PC-3 (cell line): ENCODE data around the gene MARCHF3. TPM values are rescaled to one million over a fixed set of nuclear protein-coding genes. Genes with fewer than 3 reads are reported as not detected.

Experiments used
- ATAC-seq: fragments of 200-7000 bp; cut with Tn5 transposase; 2 replicates; pipeline ENCODE4 v1.9.1; 2020; ENCODE audit warnings: mild to moderate bottlenecking, moderate library complexity
- BruUV-seq: library from RNA; stranded (reverse); fragments of 400-500 nt; replicated peaks from 2 replicates; lab custom pipeline; 2021; lab: Mats Ljungman, UMichigan
- CTCF ChIA-PET: fragments of 300-600 bp; sonication (Branson Sonifier 250); formaldehyde crosslinking; loops from one replicate; lab custom pipeline; 2022; ENCODE audit warnings: antibody characterized with exemption; lab: Charles Lee
- POLR2A ChIA-PET: fragments of 300-600 bp; sonication (Branson Sonifier 250); formaldehyde crosslinking; loops from one replicate; lab custom pipeline; 2022; ENCODE audit warnings: antibody characterized with exemption; ENCODE audit not compliant: unreplicated experiment; lab: Charles Lee
- DNase-seq: peaks from one replicate; pipeline ENCODE4 v3.0.0-alpha.2; 2015
- H2AFZ ChIP-seq: fragments of 300-600 bp; sonication (generic); 2 replicates; pipeline ENCODE4 v1.6.0; 2016; ENCODE audit warnings: antibody characterized with exemption, low read length
- H3F3A ChIP-seq: fragments of 300-600 bp; sonication (generic); one replicate; pipeline ENCODE4 v1.6.0; 2017; ENCODE audit warnings: antibody characterized with exemption, low read length, control low read depth, mild to moderate bottlenecking; ENCODE audit not compliant: unreplicated experiment
- H3K27ac ChIP-seq: fragments of 300-600 bp; sonication (generic); 2 replicates; pipeline ENCODE4 v1.5.1; 2016; ENCODE audit warnings: mild to moderate bottlenecking, low read length
- H3K27me3 ChIP-seq: fragments of 300-600 bp; sonication (generic); 2 replicates; pipeline ENCODE4 v1.6.1; 2016; ENCODE audit warnings: low read length, mixed read lengths
- H3K36me3 ChIP-seq: fragments of 300-600 bp; sonication (generic); 2 replicates; pipeline ENCODE4 v1.6.1; 2016; ENCODE audit warnings: low read depth, mixed run types, low read length, mixed read lengths
- H3K4me1 ChIP-seq: fragments of 300-600 bp; sonication (generic); 2 replicates; pipeline ENCODE4 v1.5.1; 2016; ENCODE audit warnings: low read length; ENCODE audit not compliant: insufficient read depth
- H3K4me2 ChIP-seq: fragments of 300-600 bp; sonication (generic); 2 replicates; pipeline ENCODE4 v1.6.0; 2016; ENCODE audit warnings: low read length
- H3K4me3 ChIP-seq: fragments of 300-600 bp; sonication (generic); 2 replicates; pipeline ENCODE4 v1.5.1; 2016; ENCODE audit warnings: mild to moderate bottlenecking, low read length, mixed read lengths
- H3K79me2 ChIP-seq: fragments of 300-600 bp; sonication (generic); 2 replicates; pipeline ENCODE4 v1.6.1; 2017; ENCODE audit warnings: low read length, mixed read lengths
- H3K9ac ChIP-seq: fragments of 300-600 bp; sonication (generic); 2 replicates; pipeline ENCODE4 v1.6.0; 2016; ENCODE audit warnings: mild to moderate bottlenecking, low read length
- H3K9me2 ChIP-seq: fragments of 300-600 bp; sonication (generic); replicated peaks from 2 replicates; pipeline ENCODE4 v1.6.1; 2016; ENCODE audit warnings: mixed run types, low read length, mixed read lengths
- H3K9me3 ChIP-seq: fragments of 300-600 bp; sonication (generic); 2 replicates; pipeline ENCODE4 v1.6.1; 2016; ENCODE audit warnings: low read length, mixed read lengths
- H4K20me1 ChIP-seq: fragments of 300-600 bp; sonication (generic); 2 replicates; pipeline ENCODE4 v1.6.1; 2016; ENCODE audit warnings: low read length, mixed read lengths
- CTCF ChIP-seq: fragments of 300-600 bp; sonication (generic); conservative IDR thresholded peaks from 2 replicates; pipeline ENCODE4 v1.5.1; 2017; ENCODE audit warnings: antibody characterized with exemption, low read depth, mild to moderate bottlenecking, low read length
- EZH2 ChIP-seq: fragments of 300-600 bp; sonication (generic); IDR thresholded peaks from one replicate; pipeline ENCODE4 v1.6.1; 2017; ENCODE audit warnings: antibody characterized with exemption, mild to moderate bottlenecking, low read length; ENCODE audit not compliant: unreplicated experiment
- EZH2phosphoT487 ChIP-seq: fragments of 300-600 bp; sonication (generic); IDR thresholded peaks from 2 replicates; pipeline ENCODE4 v1.6.1; 2018; ENCODE audit warnings: mild to moderate bottlenecking, antibody characterized with exemption, low read length, borderline replicate concordance
- intact Hi-C: fragments of 100-400 bp; cut with micrococcal nuclease; formaldehyde crosslinking; loops from 2 replicates; pipeline ENCODE4 v1.9.0; 2023
- total RNA-seq: library from RNA; depleted of rRNA; stranded (reverse); fragments of >200 nt; gene quantifications from 2 replicates; pipeline ENCODE4 v1.2.3, GENCODE V29; 2014

Gene MARCHF3
- total RNA-seq, 1 experiment from 2014 or later: 2.5 TPM

- intact Hi-C loops: loop anchor here (5.0 kb wide), 1 partner anchor 270 kb away; no protein-coding TSS in a partner anchor
- no peak overlapping the region for H3K4me3 ChIP-seq
- no peaks in the 10 kb centered on the region for H3K36me3 ChIP-seq
- H3F3A ChIP-seq: no peaks in the 10 kb centered on the region
- H3K4me2 ChIP-seq: no peak overlapping the region
- H3K9me2 ChIP-seq: no peaks in the 10 kb centered on the region
- no peaks in the 10 kb centered on the region for H3K27me3 ChIP-seq
- no peak overlapping the region for H3K27ac ChIP-seq
- no peak overlapping the region for H2AFZ ChIP-seq
- no peaks in the 10 kb centered on the region for H4K20me1 ChIP-seq
- BruUV-seq: no TSS peak
- CTCF ChIA-PET: no interaction called here
- no peaks in the 10 kb centered on the region for H3K9me3 ChIP-seq
- H3K9ac ChIP-seq: no peak overlapping the region
- ATAC-seq (no peak), DNase-seq (no peak)
- peaks cover 15% of the 10 kb centered on the region for H3K4me1 ChIP-seq
- POLR2A ChIA-PET: no interaction called here
- TF ChIP-seq CTCF: peak; percentile 49
- TF ChIP-seq EZH2phosphoT487: no peak
- H3K79me2 ChIP-seq: no peaks in the 10 kb centered on the region
Observed at GRCh38 chr5:127042593-127042992, 12.2 kb upstream of the MARCHF3 start.

- ATAC-seq: peak; percentile 78
- Histone ChIP-seq H3K9me2 (no peaks in the 10 kb centered on the region), H3K27me3 (no peaks in the 10 kb centered on the region), H3K9ac (no peak overlapping the region; the same call in 1 of the 2 replicates), H3F3A (no peaks in the 10 kb centered on the region), H3K27ac (peak overlapping the region; percentile 63), H3K4me3 (0 out of 2 replicates have a peak overlapping the region, but pooled peaks have one; percentile 22), H3K9me3 (no peaks in the 10 kb centered on the region), H3K79me2 (no peaks in the 10 kb centered on the region), H3K36me3 (no peaks in the 10 kb centered on the region), H2AFZ (peak overlapping the region; percentile 39; the same call in 1 of the 2 replicates), H3K4me1 (peaks cover 15% of the 10 kb centered on the region), H3K4me2 (peak overlapping the region; percentile 63), H4K20me1 (no peaks in the 10 kb centered on the region)
- POLR2A ChIA-PET: no interaction called here
- DNase-seq: peak; percentile 44
- CTCF ChIA-PET: no interaction called here
- no TSS peak for BruUV-seq
- TF ChIP-seq EZH2phosphoT487 (no peak), EZH2 (no peak), CTCF (no peak)
- intact Hi-C loops: loop anchor here (1.0 to 5.0 kb wide), 3 partner anchors 31 to 271 kb away; partner anchors contain the start of gene C5orf63
Observed at GRCh38 chr5:127041571-127041970, 11.2 kb upstream of the MARCHF3 start.

- no peaks in the 10 kb centered on the region for H3K36me3 ChIP-seq
- no peaks in the 10 kb centered on the region for H3K9me3 ChIP-seq
- intact Hi-C loops: loop anchor here (1.0 to 5.0 kb wide), 5 partner anchors 11 to 271 kb away; partner anchors contain the start of genes C5orf63 and MARCHF3
- no peaks in the 10 kb centered on the region for H3K79me2 ChIP-seq
- POLR2A ChIA-PET: interaction anchor here (0.5 kb wide), 1 partner anchor 171 kb away, joined by 3 read pairs; no protein-coding TSS in a partner anchor
- peak; percentile 79 for DNase-seq
- H3K27me3 ChIP-seq: no peaks in the 10 kb centered on the region
- H3F3A ChIP-seq: no peaks in the 10 kb centered on the region
- H2AFZ ChIP-seq: peak overlapping the region; percentile 39
- no peak for TF ChIP-seq EZH2
- no peak for TF ChIP-seq EZH2phosphoT487
- TF ChIP-seq CTCF: no peak
- H3K4me2 ChIP-seq: peak overlapping the region; percentile 63
- H3K4me1 ChIP-seq: peaks cover 15% of the 10 kb centered on the region
- peak overlapping the region; percentile 63 for H3K27ac ChIP-seq
- no peaks in the 10 kb centered on the region for H3K9me2 ChIP-seq
- CTCF ChIA-PET: no interaction called here
- H3K9ac ChIP-seq: no peak overlapping the region; the same call in 1 of the 2 replicates
- H4K20me1 ChIP-seq: no peaks in the 10 kb centered on the region
- peak overlapping the region; percentile 22; the same call in 1 of the 2 replicates for H3K4me3 ChIP-seq
- ATAC-seq: peak; percentile 87
- TSS peak; percentile 84 for BruUV-seq
Observed at GRCh38 chr5:127040796-127041520, 10.6 kb upstream of the MARCHF3 start.
